Liver (tissue), 9 donors: ENCODE data around the gene MAP1LC3B. TPM values are rescaled to one million over a fixed set of nuclear protein-coding genes. Genes with fewer than 3 reads are reported as not detected.

Experiments
- DNase-seq: peaks from one replicate; pipeline ENCODE4 v3.0.0-alpha.2; 2017; ENCODE audit warnings: low spot score
- H3K27ac ChIP-seq, 2 donors: one replicate each; pipeline ENCODE4 v1.7.0; 2013; ENCODE audit warnings: inconsistent platforms in 2 of 2, low read length in 2 of 2, control low read depth in 1 of 2, low read depth in 1 of 2, mild to moderate bottlenecking in 1 of 2
- H3K27me3 ChIP-seq, 4 donors: one replicate each; pipeline versions ENCODE4 v1.6.1 to v1.7.0; 2013; ENCODE audit warnings: low read length in 3 of 4, inconsistent platforms in 1 of 4, mild to moderate bottlenecking in 1 of 4, moderate library complexity in 1 of 4; ENCODE audit not compliant: control insufficient read depth in 4 of 4, insufficient read depth in 4 of 4
- H3K36me3 ChIP-seq, 4 donors: one replicate each; pipeline versions ENCODE4 v1.6.1 to v1.7.0; 2013; ENCODE audit warnings: low read length in 3 of 4, mild to moderate bottlenecking in 3 of 4, low read depth in 1 of 4, moderate library complexity in 1 of 4; ENCODE audit not compliant: control insufficient read depth in 4 of 4, insufficient read depth in 3 of 4
- H3K4me1 ChIP-seq, 4 donors: one replicate each; pipeline versions ENCODE4 v1.6.1 to v1.7.0; 2013; ENCODE audit warnings: low read length in 3 of 4, mild to moderate bottlenecking in 3 of 4, moderate library complexity in 1 of 4; ENCODE audit not compliant: control insufficient read depth in 4 of 4, insufficient read depth in 4 of 4
- H3K4me3 ChIP-seq, 3 donors: one replicate each; pipeline versions ENCODE4 v1.6.1 to v1.7.0; 2013; ENCODE audit warnings: low read length in 3 of 3, control low read depth in 1 of 3, low read depth in 1 of 3, mild to moderate bottlenecking in 1 of 3
- H3K9ac ChIP-seq, 2 donors: one replicate each; pipeline ENCODE4 v1.7.0; 2013; ENCODE audit warnings: low read length in 2 of 2, mild to moderate bottlenecking in 2 of 2, moderate library complexity in 2 of 2, control low read depth in 1 of 2, low read depth in 1 of 2
- H3K9me3 ChIP-seq, 4 donors: one replicate each; pipeline versions ENCODE4 v1.6.1 to v1.7.0; 2013; ENCODE audit warnings: low read length in 3 of 4; ENCODE audit not compliant: control insufficient read depth in 4 of 4
- EGR1 ChIP-seq, 2 donors: IDR thresholded peaks; 2 replicates each; pipeline ENCODE4 v1.6.1; 2016 to 2018; ENCODE audit warnings: antibody characterized with exemption in 2 of 2, low read depth in 2 of 2
- FOXA1 ChIP-seq: IDR thresholded peaks from 2 replicates; pipeline ENCODE4 v1.6.1; 2016; ENCODE audit warnings: antibody characterized with exemption
- FOXA2 ChIP-seq: IDR thresholded peaks from 2 replicates; pipeline ENCODE4 v1.6.1; 2016; ENCODE audit warnings: antibody characterized with exemption
- GABPA ChIP-seq, 2 donors: IDR thresholded peaks in 1 of 2; conservative IDR thresholded peaks in 1 of 2; 2 replicates each; pipeline ENCODE4 v1.6.1; 2016; ENCODE audit warnings: antibody characterized with exemption in 2 of 2, mild to moderate bottlenecking in 1 of 2, moderate library complexity in 1 of 2
- HNF4A ChIP-seq, 2 donors: conservative IDR thresholded peaks; 2 replicates each; pipeline ENCODE4 v1.6.1; 2016; ENCODE audit warnings: antibody characterized with exemption in 2 of 2, mild to moderate bottlenecking in 2 of 2
- HNF4G ChIP-seq: IDR thresholded peaks from 2 replicates; pipeline ENCODE4 v1.6.1; 2016; ENCODE audit warnings: antibody characterized with exemption
- JUND ChIP-seq, 2 donors: IDR thresholded peaks; 2 replicates each; pipeline ENCODE4 v1.6.1; 2016; ENCODE audit warnings: antibody characterized with exemption in 2 of 2
- NR2F2 ChIP-seq: IDR thresholded peaks from 2 replicates; pipeline ENCODE4 v1.6.1; 2016; ENCODE audit warnings: antibody characterized with exemption
- RAD21 ChIP-seq, 2 donors: IDR thresholded peaks; 2 replicates each; pipeline ENCODE4 v1.6.1; 2016; ENCODE audit warnings: antibody characterized with exemption in 2 of 2, mild to moderate bottlenecking in 2 of 2
- RXRA ChIP-seq, 2 donors: IDR thresholded peaks; 2 replicates each; pipeline ENCODE4 v1.6.1; 2017 to 2018; ENCODE audit warnings: antibody characterized with exemption in 2 of 2, mild to moderate bottlenecking in 1 of 2
- SP1 ChIP-seq: IDR thresholded peaks from 2 replicates; pipeline ENCODE4 v1.6.1; 2018; ENCODE audit warnings: antibody characterized with exemption, mild to moderate bottlenecking
- TAF1 ChIP-seq: conservative IDR thresholded peaks from 2 replicates; pipeline ENCODE4 v1.6.1; 2016; ENCODE audit warnings: antibody characterized with exemption, mild to moderate bottlenecking
- WGBS: extraction: QIAGEN DNeasy Blood & Tissue Kit; methylation state at CpG from one replicate; pipeline ENCODE4 v1.1.7; 2013; 5-methylcytosine and 5-hydroxymethylcytosine counted together
- polyA plus RNA-seq, 2 donors: library from polyadenylated mRNA; stranded (reverse) in 1 of 2; unstranded in 1 of 2; fragments of 200-250 nt in 1 of 2; fragments of >200 nt in 1 of 2; fragmentation: Nextera tagmentation in 1 of 2; extraction: Ambion mirVana in 1 of 2; gene quantifications; one replicate each; pipeline versions ENCODE4 v1.2.1 to v1.2.3, GENCODE V29; 2013 to 2015
- total RNA-seq, 2 donors: library from RNA; depleted of rRNA; stranded (reverse); fragments of >200 nt; gene quantifications; one replicate each; pipeline ENCODE4 v1.2.3, GENCODE V29; 2014
- TF ChIP-seq, protein P1 (sequence below): IDR thresholded peaks from 2 replicates; pipeline ENCODE4 v1.6.1; 2016; ENCODE audit warnings: antibody characterized with exemption, mild to moderate bottlenecking
- TF ChIP-seq, protein P2 (sequence below): IDR thresholded peaks from 2 replicates; pipeline ENCODE4 v1.6.1; 2016; ENCODE audit warnings: antibody characterized with exemption
- TF ChIP-seq, protein P3 (sequence below): IDR thresholded peaks from 2 replicates; pipeline ENCODE4 v1.6.1; 2016; ENCODE audit warnings: antibody characterized with exemption
- TF ChIP-seq, protein P4 (sequence below): IDR thresholded peaks from 2 replicates; pipeline ENCODE4 v1.6.1; 2016; ENCODE audit warnings: antibody characterized with exemption
- TF ChIP-seq, protein P5 (sequence below): fragments of 150-350 bp; IDR thresholded peaks from 2 replicates; pipeline ENCODE4 v1.5.1; 2017; ENCODE audit warnings: improper control_type of control experiment, low read depth, low read length; ENCODE audit not compliant: missing input control
- donor health status: healthy.
- donor health status: healthy.
- donor health status: healthy.
- donor health status: healthy.
- donor health status: healthy.

The MAP1LC3B gene
- total and polyA plus RNA-seq, 4 donors: 10.3 to 36.3 (median 15.7) TPM

DNA sequence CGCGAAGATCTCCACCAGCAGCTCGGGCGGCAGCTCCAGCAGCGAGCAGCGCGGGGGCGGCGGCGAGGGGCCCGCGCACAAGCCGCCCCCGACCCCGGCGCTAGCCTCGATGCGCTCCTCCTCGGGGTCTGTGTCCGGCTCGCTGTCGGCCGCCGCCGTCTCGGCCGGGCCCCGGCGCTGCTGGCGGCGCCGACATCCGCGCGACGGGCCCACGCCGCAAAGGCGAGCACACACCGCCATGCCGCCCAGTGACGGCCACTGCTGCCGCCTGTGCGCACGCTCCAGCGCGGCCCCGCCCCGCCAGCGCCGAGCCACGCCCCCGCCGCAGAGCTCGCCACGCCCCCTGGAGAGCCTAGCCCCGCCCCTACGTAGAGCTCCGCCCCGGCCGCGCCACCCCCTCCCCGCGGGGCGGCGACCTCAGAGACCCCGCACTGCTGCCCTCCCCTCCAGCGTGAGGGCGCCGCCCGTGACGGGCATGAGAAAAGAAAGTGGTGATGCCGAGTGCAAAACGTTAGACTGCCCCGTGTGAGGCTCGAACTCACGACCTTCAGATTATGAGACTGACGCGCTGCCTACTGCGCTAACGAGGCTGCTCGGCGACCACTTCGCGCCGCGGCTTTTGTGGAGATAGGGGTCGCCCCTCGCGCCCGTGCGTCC is 8.5 kb upstream of the MAP1LC3B start, which contains the start of gene FBXO31:
FBXO31 (minus strand) TSS at position 272 of the 657 bp plus-strand sequence; CDS start at position 240, 32 bp downstream.
- no peaks in the 10 kb centered on the region for H3K27me3 ChIP-seq
- peaks cover 18 to 47% (median 38%) of the 10 kb centered on the region in 4 donors for H3K4me1 ChIP-seq
- peak within 1 kb of the TSS; percentile 74 to 83 for H3K9ac ChIP-seq
- under 1% methylated on average over 92 of the region's 92 CpGs for WGBS
- no peak for TF ChIP-seq FOXA1
- TF ChIP-seq RAD21 (IDR thresholded peaks at IDR 0.05): no peak
- no peak for TF ChIP-seq HNF4A (conservative IDR thresholded peaks at IDR 0.05)
- TF ChIP-seq, protein P1, sequence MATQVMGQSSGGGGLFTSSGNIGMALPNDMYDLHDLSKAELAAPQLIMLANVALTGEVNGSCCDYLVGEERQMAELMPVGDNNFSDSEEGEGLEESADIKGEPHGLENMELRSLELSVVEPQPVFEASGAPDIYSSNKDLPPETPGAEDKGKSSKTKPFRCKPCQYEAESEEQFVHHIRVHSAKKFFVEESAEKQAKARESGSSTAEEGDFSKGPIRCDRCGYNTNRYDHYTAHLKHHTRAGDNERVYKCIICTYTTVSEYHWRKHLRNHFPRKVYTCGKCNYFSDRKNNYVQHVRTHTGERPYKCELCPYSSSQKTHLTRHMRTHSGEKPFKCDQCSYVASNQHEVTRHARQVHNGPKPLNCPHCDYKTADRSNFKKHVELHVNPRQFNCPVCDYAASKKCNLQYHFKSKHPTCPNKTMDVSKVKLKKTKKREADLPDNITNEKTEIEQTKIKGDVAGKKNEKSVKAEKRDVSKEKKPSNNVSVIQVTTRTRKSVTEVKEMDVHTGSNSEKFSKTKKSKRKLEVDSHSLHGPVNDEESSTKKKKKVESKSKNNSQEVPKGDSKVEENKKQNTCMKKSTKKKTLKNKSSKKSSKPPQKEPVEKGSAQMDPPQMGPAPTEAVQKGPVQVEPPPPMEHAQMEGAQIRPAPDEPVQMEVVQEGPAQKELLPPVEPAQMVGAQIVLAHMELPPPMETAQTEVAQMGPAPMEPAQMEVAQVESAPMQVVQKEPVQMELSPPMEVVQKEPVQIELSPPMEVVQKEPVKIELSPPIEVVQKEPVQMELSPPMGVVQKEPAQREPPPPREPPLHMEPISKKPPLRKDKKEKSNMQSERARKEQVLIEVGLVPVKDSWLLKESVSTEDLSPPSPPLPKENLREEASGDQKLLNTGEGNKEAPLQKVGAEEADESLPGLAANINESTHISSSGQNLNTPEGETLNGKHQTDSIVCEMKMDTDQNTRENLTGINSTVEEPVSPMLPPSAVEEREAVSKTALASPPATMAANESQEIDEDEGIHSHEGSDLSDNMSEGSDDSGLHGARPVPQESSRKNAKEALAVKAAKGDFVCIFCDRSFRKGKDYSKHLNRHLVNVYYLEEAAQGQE: peak; percentile 46
- no peak for TF ChIP-seq NR2F2
- TF ChIP-seq HNF4G: no peak
- no peak for TF ChIP-seq EGR1 (IDR thresholded peaks at IDR 0.05; ENCODE audit: low read depth in 2 of 2)
- TF ChIP-seq FOXA2: no peak
- peak in 1 of 2 donors; percentile 24 for TF ChIP-seq RXRA (IDR thresholded peaks at IDR 0.05)
- TF ChIP-seq JUND (IDR thresholded peaks at IDR 0.05): no peak
- no peak for TF ChIP-seq GABPA (IDR thresholded peaks at IDR 0.05 in 1 of 2, conservative IDR thresholded peaks at IDR 0.05 in 1 of 2)
- TF ChIP-seq, protein P2, sequence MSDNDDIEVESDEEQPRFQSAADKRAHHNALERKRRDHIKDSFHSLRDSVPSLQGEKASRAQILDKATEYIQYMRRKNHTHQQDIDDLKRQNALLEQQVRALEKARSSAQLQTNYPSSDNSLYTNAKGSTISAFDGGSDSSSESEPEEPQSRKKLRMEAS: no peak
- no peak for TF ChIP-seq TAF1
- TF ChIP-seq SP1: peak; percentile 35
- TF ChIP-seq, protein P3, sequence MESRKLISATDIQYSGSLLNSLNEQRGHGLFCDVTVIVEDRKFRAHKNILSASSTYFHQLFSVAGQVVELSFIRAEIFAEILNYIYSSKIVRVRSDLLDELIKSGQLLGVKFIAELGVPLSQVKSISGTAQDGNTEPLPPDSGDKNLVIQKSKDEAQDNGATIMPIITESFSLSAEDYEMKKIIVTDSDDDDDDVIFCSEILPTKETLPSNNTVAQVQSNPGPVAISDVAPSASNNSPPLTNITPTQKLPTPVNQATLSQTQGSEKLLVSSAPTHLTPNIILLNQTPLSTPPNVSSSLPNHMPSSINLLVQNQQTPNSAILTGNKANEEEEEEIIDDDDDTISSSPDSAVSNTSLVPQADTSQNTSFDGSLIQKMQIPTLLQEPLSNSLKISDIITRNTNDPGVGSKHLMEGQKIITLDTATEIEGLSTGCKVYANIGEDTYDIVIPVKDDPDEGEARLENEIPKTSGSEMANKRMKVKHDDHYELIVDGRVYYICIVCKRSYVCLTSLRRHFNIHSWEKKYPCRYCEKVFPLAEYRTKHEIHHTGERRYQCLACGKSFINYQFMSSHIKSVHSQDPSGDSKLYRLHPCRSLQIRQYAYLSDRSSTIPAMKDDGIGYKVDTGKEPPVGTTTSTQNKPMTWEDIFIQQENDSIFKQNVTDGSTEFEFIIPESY: no peak
- TF ChIP-seq, protein P4, sequence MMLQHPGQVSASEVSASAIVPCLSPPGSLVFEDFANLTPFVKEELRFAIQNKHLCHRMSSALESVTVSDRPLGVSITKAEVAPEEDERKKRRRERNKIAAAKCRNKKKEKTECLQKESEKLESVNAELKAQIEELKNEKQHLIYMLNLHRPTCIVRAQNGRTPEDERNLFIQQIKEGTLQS: peak; percentile 99
- TF ChIP-seq, protein P5, sequence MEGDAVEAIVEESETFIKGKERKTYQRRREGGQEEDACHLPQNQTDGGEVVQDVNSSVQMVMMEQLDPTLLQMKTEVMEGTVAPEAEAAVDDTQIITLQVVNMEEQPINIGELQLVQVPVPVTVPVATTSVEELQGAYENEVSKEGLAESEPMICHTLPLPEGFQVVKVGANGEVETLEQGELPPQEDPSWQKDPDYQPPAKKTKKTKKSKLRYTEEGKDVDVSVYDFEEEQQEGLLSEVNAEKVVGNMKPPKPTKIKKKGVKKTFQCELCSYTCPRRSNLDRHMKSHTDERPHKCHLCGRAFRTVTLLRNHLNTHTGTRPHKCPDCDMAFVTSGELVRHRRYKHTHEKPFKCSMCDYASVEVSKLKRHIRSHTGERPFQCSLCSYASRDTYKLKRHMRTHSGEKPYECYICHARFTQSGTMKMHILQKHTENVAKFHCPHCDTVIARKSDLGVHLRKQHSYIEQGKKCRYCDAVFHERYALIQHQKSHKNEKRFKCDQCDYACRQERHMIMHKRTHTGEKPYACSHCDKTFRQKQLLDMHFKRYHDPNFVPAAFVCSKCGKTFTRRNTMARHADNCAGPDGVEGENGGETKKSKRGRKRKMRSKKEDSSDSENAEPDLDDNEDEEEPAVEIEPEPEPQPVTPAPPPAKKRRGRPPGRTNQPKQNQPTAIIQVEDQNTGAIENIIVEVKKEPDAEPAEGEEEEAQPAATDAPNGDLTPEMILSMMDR: no peak
- H3K9me3 ChIP-seq: no peaks in the 10 kb centered on the region
- peak; percentile 95 for DNase-seq
- no peaks in the 10 kb centered on the region for H3K36me3 ChIP-seq
- peak within 1 kb of the TSS; percentile 95 for H3K27ac ChIP-seq
- H3K4me3 ChIP-seq: peak within 1 kb of the TSS; percentile 77 to 96 (median 93)
